ENCODE data around the gene LCE1E. TPM values are rescaled to one million over a fixed set of nuclear protein-coding genes. Genes with fewer than 3 reads are reported as not detected.

The LCE1E gene
- total RNA-seq, 1 experiment from 2014 or later = not detected

GRCh38 chr1:152752225-152752624 is 33.8 kb upstream of the LCE1E start:
- no peak overlapping the region for H3K27ac ChIP-seq (ENCODE audit: low read length)
- H4K20me1 ChIP-seq (ENCODE audit: insufficient read depth, low read depth, low read length) = no peaks in the 10 kb centered on the region
- H3K79me2 ChIP-seq (ENCODE audit: low read length) = no peaks in the 10 kb centered on the region
- H3K4me2 ChIP-seq (ENCODE audit: low read depth, low read length, poor library complexity, severe bottlenecking) = no peak overlapping the region
- no peak for DNase-seq
- no peak overlapping the region for H2AFZ ChIP-seq (ENCODE audit: low read length)
- H3K4me3 ChIP-seq (ENCODE audit: low read length) = no peak overlapping the region
- H3K4me1 ChIP-seq (ENCODE audit: low read length) = no peaks in the 10 kb centered on the region
- H3K9ac ChIP-seq (ENCODE audit: low read length) = no peak overlapping the region
- no peaks in the 10 kb centered on the region for H3K9me3 ChIP-seq (ENCODE audit: low read length)
- H3K27me3 ChIP-seq (ENCODE audit: low read length) = no peaks in the 10 kb centered on the region
- H3K36me3 ChIP-seq (ENCODE audit: insufficient read depth, low read length) = no peaks in the 10 kb centered on the region
- no peaks in the 10 kb centered on the region for H3K9me2 ChIP-seq (replicated peaks; ENCODE audit: insufficient read depth, low read length)

- Histone ChIP-seq H2AFZ (ENCODE audit: low read length) (no peak overlapping the region), H3K9me2 (replicated peaks; ENCODE audit: insufficient read depth, low read length) (no peaks in the 10 kb centered on the region), H3K4me3 (ENCODE audit: low read length) (no peak overlapping the region), H3K4me1 (ENCODE audit: low read length) (no peaks in the 10 kb centered on the region), H3K9ac (ENCODE audit: low read length) (no peak overlapping the region), H3K79me2 (ENCODE audit: low read length) (no peaks in the 10 kb centered on the region), H3K27ac (ENCODE audit: low read length) (no peak overlapping the region), H4K20me1 (ENCODE audit: insufficient read depth, low read depth, low read length) (no peaks in the 10 kb centered on the region), H3K27me3 (ENCODE audit: low read length) (no peaks in the 10 kb centered on the region), H3K4me2 (ENCODE audit: low read depth, low read length, poor library complexity, severe bottlenecking) (no peak overlapping the region), H3K9me3 (ENCODE audit: low read length) (no peaks in the 10 kb centered on the region), H3K36me3 (ENCODE audit: insufficient read depth, low read length) (no peaks in the 10 kb centered on the region)
- DNase-seq = no peak
Observed at GRCh38 chr1:152753586-152753985, 32.5 kb upstream of the LCE1E start.

- Histone ChIP-seq H4K20me1 (ENCODE audit: insufficient read depth, low read depth, low read length) (no peaks in the 10 kb centered on the region), H3K36me3 (ENCODE audit: insufficient read depth, low read length) (no peaks in the 10 kb centered on the region), H3K27me3 (ENCODE audit: low read length) (no peaks in the 10 kb centered on the region), H3K4me1 (ENCODE audit: low read length) (no peaks in the 10 kb centered on the region), H3K27ac (ENCODE audit: low read length) (no peak overlapping the region), H3K9me3 (ENCODE audit: low read length) (no peaks in the 10 kb centered on the region), H3K79me2 (ENCODE audit: low read length) (no peaks in the 10 kb centered on the region), H3K9me2 (replicated peaks; ENCODE audit: insufficient read depth, low read length) (no peaks in the 10 kb centered on the region), H3K4me2 (ENCODE audit: low read depth, low read length, poor library complexity, severe bottlenecking) (no peak overlapping the region), H3K9ac (ENCODE audit: low read length) (no peak overlapping the region), H2AFZ (ENCODE audit: low read length) (no peak overlapping the region), H3K4me3 (ENCODE audit: low read length) (no peak overlapping the region)
- no peak for DNase-seq
Observed at GRCh38 chr1:152756872-152757271, 29.2 kb upstream of the LCE1E start.

GRCh38 chr1:152757747-152758146 is 28.3 kb upstream of the LCE1E start, which contains the start of gene KPRP:
TSS of gene KPRP (plus strand) at chr1:152758025. CDS start at chr1:152759589, 1,564 bp downstream.
- H2AFZ ChIP-seq (ENCODE audit: low read length) = no peak within 1 kb of the TSS
- H3K79me2 ChIP-seq (ENCODE audit: low read length) = no peaks in the 10 kb centered on the region
- no peaks in the 10 kb centered on the region for H3K9me2 ChIP-seq (replicated peaks; ENCODE audit: insufficient read depth, low read length)

GRCh38 chr1:152758636-152759035 is 27.4 kb upstream of the LCE1E start:
- H3K9ac ChIP-seq (ENCODE audit: low read length) = no peak overlapping the region
- no peaks in the 10 kb centered on the region for H3K27me3 ChIP-seq (ENCODE audit: low read length)
- H3K9me2 ChIP-seq (replicated peaks; ENCODE audit: insufficient read depth, low read length) = no peaks in the 10 kb centered on the region
- H3K36me3 ChIP-seq (ENCODE audit: insufficient read depth, low read length) = no peaks in the 10 kb centered on the region
- no peak for DNase-seq
- no peaks in the 10 kb centered on the region for H3K9me3 ChIP-seq (ENCODE audit: low read length)
- no peak overlapping the region for H3K4me3 ChIP-seq (ENCODE audit: low read length)
- no peak overlapping the region for H3K4me2 ChIP-seq (ENCODE audit: low read depth, low read length, poor library complexity, severe bottlenecking)
- no peaks in the 10 kb centered on the region for H4K20me1 ChIP-seq (ENCODE audit: insufficient read depth, low read depth, low read length)
- no peaks in the 10 kb centered on the region for H3K79me2 ChIP-seq (ENCODE audit: low read length)
- no peak overlapping the region for H3K27ac ChIP-seq (ENCODE audit: low read length)
- no peak overlapping the region for H2AFZ ChIP-seq (ENCODE audit: low read length)
- no peaks in the 10 kb centered on the region for H3K4me1 ChIP-seq (ENCODE audit: low read length)

More at GRCh38 chr1:152757747-152758146, 28.3 kb upstream of the LCE1E start, which contains the start of gene KPRP:
- no peaks in the 10 kb centered on the region for H4K20me1 ChIP-seq (ENCODE audit: insufficient read depth, low read depth, low read length)
- no peaks in the 10 kb centered on the region for H3K27me3 ChIP-seq (ENCODE audit: low read length)
- no peak within 1 kb of the TSS for H3K27ac ChIP-seq (ENCODE audit: low read length)
- no peak within 1 kb of the TSS for H3K9ac ChIP-seq (ENCODE audit: low read length)
- DNase-seq = no peak
- no peaks in the 10 kb centered on the region for H3K36me3 ChIP-seq (ENCODE audit: insufficient read depth, low read length)
- no peak within 1 kb of the TSS for H3K4me2 ChIP-seq (ENCODE audit: low read depth, low read length, poor library complexity, severe bottlenecking)
- H3K4me1 ChIP-seq (ENCODE audit: low read length) = no peaks in the 10 kb centered on the region
- H3K4me3 ChIP-seq (ENCODE audit: low read length) = no peak within 1 kb of the TSS
- H3K9me3 ChIP-seq (ENCODE audit: low read length) = no peaks in the 10 kb centered on the region

GRCh38 chr1:152759453-152760173 is 26.4 kb upstream of the LCE1E start:
- Histone ChIP-seq H3K9me2 (replicated peaks; ENCODE audit: insufficient read depth, low read length) (no peaks in the 10 kb centered on the region), H3K27ac (ENCODE audit: low read length) (no peak overlapping the region), H2AFZ (ENCODE audit: low read length) (no peak overlapping the region), H3K79me2 (ENCODE audit: low read length) (no peaks in the 10 kb centered on the region), H3K4me2 (ENCODE audit: low read depth, low read length, poor library complexity, severe bottlenecking) (no peak overlapping the region), H3K36me3 (ENCODE audit: insufficient read depth, low read length) (no peaks in the 10 kb centered on the region), H3K9me3 (ENCODE audit: low read length) (no peaks in the 10 kb centered on the region), H3K9ac (ENCODE audit: low read length) (no peak overlapping the region), H4K20me1 (ENCODE audit: insufficient read depth, low read depth, low read length) (no peaks in the 10 kb centered on the region), H3K4me1 (ENCODE audit: low read length) (no peaks in the 10 kb centered on the region), H3K27me3 (ENCODE audit: low read length) (no peaks in the 10 kb centered on the region), H3K4me3 (ENCODE audit: low read length) (no peak overlapping the region)
- DNase-seq = no peak

GRCh38 chr1:152760551-152761190 is 25.4 kb upstream of the LCE1E start:
- Histone ChIP-seq H3K27ac (ENCODE audit: low read length) (no peak overlapping the region), H3K79me2 (ENCODE audit: low read length) (no peaks in the 10 kb centered on the region), H3K9me3 (ENCODE audit: low read length) (no peaks in the 10 kb centered on the region), H3K9me2 (replicated peaks; ENCODE audit: insufficient read depth, low read length) (no peaks in the 10 kb centered on the region), H3K4me2 (ENCODE audit: low read depth, low read length, poor library complexity, severe bottlenecking) (no peak overlapping the region), H3K9ac (ENCODE audit: low read length) (no peak overlapping the region), H3K36me3 (ENCODE audit: insufficient read depth, low read length) (no peaks in the 10 kb centered on the region), H3K4me3 (ENCODE audit: low read length) (no peak overlapping the region), H3K27me3 (ENCODE audit: low read length) (no peaks in the 10 kb centered on the region), H2AFZ (ENCODE audit: low read length) (no peak overlapping the region), H4K20me1 (ENCODE audit: insufficient read depth, low read depth, low read length) (no peaks in the 10 kb centered on the region), H3K4me1 (ENCODE audit: low read length) (no peaks in the 10 kb centered on the region)
- DNase-seq = no peak

- no peaks in the 10 kb centered on the region for H3K4me1 ChIP-seq (ENCODE audit: low read length)
- H3K9me3 ChIP-seq (ENCODE audit: low read length) = no peaks in the 10 kb centered on the region
- H2AFZ ChIP-seq (ENCODE audit: low read length) = no peak overlapping the region
- H3K4me3 ChIP-seq (ENCODE audit: low read length) = no peak overlapping the region
- H3K9me2 ChIP-seq (replicated peaks; ENCODE audit: insufficient read depth, low read length) = no peaks in the 10 kb centered on the region
- no peak overlapping the region for H3K27ac ChIP-seq (ENCODE audit: low read length)
- no peak overlapping the region for H3K9ac ChIP-seq (ENCODE audit: low read length)
- H3K79me2 ChIP-seq (ENCODE audit: low read length) = no peaks in the 10 kb centered on the region
- no peak for DNase-seq
- H3K4me2 ChIP-seq (ENCODE audit: low read depth, low read length, poor library complexity, severe bottlenecking) = no peak overlapping the region
- no peaks in the 10 kb centered on the region for H3K27me3 ChIP-seq (ENCODE audit: low read length)
- H3K36me3 ChIP-seq (ENCODE audit: insufficient read depth, low read length) = no peaks in the 10 kb centered on the region
- no peaks in the 10 kb centered on the region for H4K20me1 ChIP-seq (ENCODE audit: insufficient read depth, low read depth, low read length)
Observed at GRCh38 chr1:152761609-152762213, 24.3 kb upstream of the LCE1E start.

All from Karpas-422 (cell line).